ENCODE results near the gene HCAR1. TPM values are rescaled to one million over a fixed set of nuclear protein-coding genes. Genes with fewer than 3 reads are reported as not detected.

Gene HCAR1
- polyA plus RNA-seq, 10 donors = 0.07 to 1.5 (median 0.19) TPM

Other genes starting within 250 kb of the HCAR1 start
- 10 to 100 TPM; 17.7 to 38.3 (median 24.7) TPM for gene ZCCHC8, start 229.9 kb downstream of the HCAR1 start, polyA plus RNA-seq (ENCODE audit: insufficient read length in 10 of 10)
- 100 to 1,000 TPM in 8 of 10 donors, 10 to 100 TPM in 2; 81.4 to 140 (median 107) TPM for gene RSRC2, start 203.9 kb downstream of the HCAR1 start, polyA plus RNA-seq (ENCODE audit: insufficient read length in 10 of 10)
- 10 to 100 TPM; 12.5 to 33.2 (median 22.4) TPM for gene KNTC1, start 203.6 kb downstream of the HCAR1 start, polyA plus RNA-seq (ENCODE audit: insufficient read length in 10 of 10)
- 1 to 10 TPM in 2 of 10 donors, under 1 TPM in 5, not detected in 3; 0.12 to 2.7 (median 0.20) TPM for gene HCAR2, start 27.5 kb downstream of the HCAR1 start, polyA plus RNA-seq (ENCODE audit: insufficient read length in 10 of 10)
- gene HCAR3, start 14.0 kb downstream of the HCAR1 start, polyA plus RNA-seq (ENCODE audit: insufficient read length in 10 of 10) = 1 to 10 TPM in 1 of 10 donors, under 1 TPM in 4, not detected in 5; 0.26 to 1.3 (median 0.28) TPM
- gene DENR, start 22.0 kb upstream of the HCAR1 start, polyA plus RNA-seq (ENCODE audit: insufficient read length in 10 of 10) = 10 to 100 TPM; 53.4 to 72.8 (median 63.7) TPM
- gene CCDC62, start 43.7 kb upstream of the HCAR1 start, polyA plus RNA-seq (ENCODE audit: insufficient read length in 10 of 10) = 1 to 10 TPM in 4 of 10 donors, under 1 TPM in 6; 0.27 to 2.0 (median 0.91) TPM
- 1 to 10 TPM; 4.6 to 9.5 (median 7.3) TPM for gene HIP1R, start 104.6 kb upstream of the HCAR1 start, polyA plus RNA-seq (ENCODE audit: insufficient read length in 10 of 10)
- 10 to 100 TPM; 17.8 to 26.6 (median 20.7) TPM for gene VPS37B, start 165.3 kb upstream of the HCAR1 start, polyA plus RNA-seq (ENCODE audit: insufficient read length in 10 of 10)
- 1 to 10 TPM; 2.0 to 6.1 (median 3.5) TPM for gene ABCB9, start 235.6 kb upstream of the HCAR1 start, polyA plus RNA-seq (ENCODE audit: insufficient read length in 10 of 10)
- 10 to 100 TPM in 4 of 10 donors, 1 to 10 TPM in 6; 8.5 to 14.1 (median 9.6) TPM for gene OGFOD2, start 244.4 kb upstream of the HCAR1 start, polyA plus RNA-seq (ENCODE audit: insufficient read length in 10 of 10)
- gene ARL6IP4, start 249.8 kb upstream of the HCAR1 start, polyA plus RNA-seq (ENCODE audit: insufficient read length in 10 of 10) = 100 to 1,000 TPM; 112 to 190 (median 145) TPM